SIG-M5 (cell line): ENCODE measurements around the gene SCGB2A2.

Experiments used
- DNase-seq: peaks from one replicate; lab custom pipeline; 2025; lab: John Stamatoyannopoulos, UW

Gene SCGB2A2

GRCh38 chr11:62269654-62270278 is at the start of gene SCGB2A2:
Gene SCGB2A2, plus strand, starts transcription at chr11:62270158. Its CDS starts 59 bp downstream, at chr11:62270217.
- no peak for DNase-seq

DNA sequence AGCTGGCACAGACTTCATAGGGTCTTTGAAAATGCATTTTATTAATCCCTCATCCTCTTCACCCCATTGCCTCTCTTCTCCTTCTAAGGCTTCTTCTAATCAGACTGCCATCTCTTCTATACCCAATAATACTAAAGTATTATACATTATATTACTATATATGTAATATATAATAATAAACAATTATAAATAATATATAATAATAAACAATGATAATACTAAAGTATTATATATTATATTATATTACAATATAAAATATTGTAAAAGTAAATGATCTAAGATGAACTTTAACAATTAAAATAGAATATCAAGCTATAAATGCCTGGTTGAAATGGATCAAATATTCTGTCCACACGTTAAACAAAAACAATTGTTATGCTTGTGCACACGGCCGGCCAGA is 48.5 kb upstream of the SCGB2A2 start:
- no peak for DNase-seq

DNA sequence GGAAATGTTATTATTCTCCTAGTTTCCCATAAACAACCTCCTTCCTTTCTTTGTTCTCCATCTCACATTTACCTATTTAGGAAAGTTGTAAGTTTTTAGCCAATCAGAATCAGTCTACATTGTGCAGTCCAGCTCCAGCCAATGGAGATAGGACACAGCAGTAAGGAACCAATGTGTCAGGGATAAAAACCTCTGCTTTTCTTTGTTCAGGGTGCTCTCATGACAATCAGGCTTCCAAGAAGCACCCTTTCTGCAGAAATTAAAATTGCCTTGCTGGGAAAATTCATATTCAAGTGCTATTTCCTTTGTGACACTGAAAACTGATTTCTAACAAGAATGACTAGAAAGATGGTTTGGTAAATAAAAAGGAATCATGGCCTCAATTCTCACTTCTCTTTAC is 46.9 kb upstream of the SCGB2A2 start:
- no peak for DNase-seq

DNA sequence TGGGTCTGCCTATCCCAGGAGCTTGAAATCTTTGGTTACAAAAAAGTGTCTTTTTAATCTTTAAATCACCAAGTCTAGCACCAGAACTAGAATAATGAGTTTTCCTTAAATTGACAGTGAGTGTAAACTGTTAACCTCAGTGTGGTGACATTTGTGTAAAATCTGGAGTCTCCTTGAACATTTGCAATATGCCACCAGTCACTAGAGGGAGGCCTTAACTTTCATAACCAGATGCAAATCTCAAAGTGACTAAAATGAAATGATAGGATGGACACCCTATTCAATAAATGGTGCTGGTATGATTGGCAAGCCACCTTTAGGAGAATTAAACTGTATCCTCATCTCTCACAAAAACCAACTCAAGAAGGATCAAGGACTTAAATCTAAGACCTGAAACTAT is 36.2 kb upstream of the SCGB2A2 start:
- DNase-seq, result no peak

DNA sequence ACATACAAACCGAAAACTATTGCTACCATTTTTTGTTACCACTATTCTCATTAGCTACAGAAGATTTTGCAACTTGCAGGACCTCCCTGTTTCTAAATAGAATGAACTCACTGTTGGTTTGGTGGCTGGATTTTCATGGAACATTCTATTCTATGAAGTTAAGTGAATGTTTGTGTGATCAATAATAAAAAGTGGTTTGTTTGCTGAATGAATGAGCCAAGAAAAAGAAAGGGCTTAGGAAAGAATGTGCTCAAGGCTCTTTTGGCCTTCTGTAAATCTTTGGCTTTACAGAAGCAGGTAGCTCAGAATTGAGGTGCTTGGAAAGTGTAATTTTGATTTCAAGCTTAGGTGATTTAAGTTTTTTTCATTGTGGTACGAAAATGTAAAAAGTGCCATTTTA is 33.8 kb upstream of the SCGB2A2 start:
- DNase-seq, result no peak

- no peak for DNase-seq
These were observed 32.5 kb upstream of the SCGB2A2 start for GRCh38 chr11:62237499-62237898.

- no peak for DNase-seq
These were observed 31.8 kb upstream of the SCGB2A2 start for GRCh38 chr11:62238151-62238550.

- no peak for DNase-seq
These were observed 28.9 kb upstream of the SCGB2A2 start for GRCh38 chr11:62241095-62241494.

- DNase-seq, result no peak
These were observed 27.9 kb upstream of the SCGB2A2 start, which contains the start of gene SCGB1D2 for GRCh38 chr11:62242021-62242420. Gene SCGB1D2, plus strand, starts transcription at chr11:62242239. Its CDS starts 69 bp downstream, at chr11:62242308.

- no peak for DNase-seq
These were observed 24.6 kb upstream of the SCGB2A2 start for GRCh38 chr11:62245271-62245753.

- DNase-seq, result no peak
These were observed 18.3 kb upstream of the SCGB2A2 start for GRCh38 chr11:62251698-62252097.

- no peak for DNase-seq
These were observed 15.9 kb upstream of the SCGB2A2 start for GRCh38 chr11:62253999-62254542.

- no peak for DNase-seq
These were observed 13.7 kb upstream of the SCGB2A2 start for GRCh38 chr11:62256281-62256680.

DNA sequence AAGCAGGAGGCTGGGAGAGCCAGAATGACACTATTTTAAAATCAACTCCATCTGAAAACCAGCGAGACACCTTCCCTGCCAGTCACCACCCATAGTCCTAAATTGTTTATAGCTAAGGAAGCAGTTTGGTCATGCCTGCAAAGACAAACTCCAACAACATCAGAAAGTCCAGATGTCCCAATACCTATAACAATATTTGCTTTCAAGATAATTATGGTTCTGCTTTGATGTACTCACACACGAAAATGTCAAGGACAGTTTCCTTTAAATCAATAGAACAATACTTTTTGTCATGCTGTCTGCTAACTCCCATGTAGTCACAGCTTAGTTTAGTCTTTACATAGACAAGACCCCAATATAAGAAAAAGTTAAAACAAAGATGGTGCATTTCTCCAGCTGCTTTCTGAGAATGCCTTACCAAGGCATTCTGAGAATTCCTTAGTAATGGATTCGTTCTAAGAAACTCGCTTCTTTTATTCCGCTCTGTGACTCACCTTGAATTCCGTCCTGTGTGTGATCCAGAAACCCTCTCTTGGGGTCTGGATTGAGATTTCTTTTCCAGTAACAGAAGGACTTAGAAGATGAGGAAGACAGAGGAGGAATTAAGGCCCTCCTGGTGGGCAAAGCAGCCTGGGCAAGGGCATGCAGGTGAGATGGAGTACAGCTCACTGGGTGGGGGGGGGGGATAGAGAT is 9.6 kb upstream of the SCGB2A2 start:
- DNase-seq, result no peak

- no peak for DNase-seq
These were observed 6.0 kb upstream of the SCGB2A2 start for GRCh38 chr11:62264004-62264403.

DNA sequence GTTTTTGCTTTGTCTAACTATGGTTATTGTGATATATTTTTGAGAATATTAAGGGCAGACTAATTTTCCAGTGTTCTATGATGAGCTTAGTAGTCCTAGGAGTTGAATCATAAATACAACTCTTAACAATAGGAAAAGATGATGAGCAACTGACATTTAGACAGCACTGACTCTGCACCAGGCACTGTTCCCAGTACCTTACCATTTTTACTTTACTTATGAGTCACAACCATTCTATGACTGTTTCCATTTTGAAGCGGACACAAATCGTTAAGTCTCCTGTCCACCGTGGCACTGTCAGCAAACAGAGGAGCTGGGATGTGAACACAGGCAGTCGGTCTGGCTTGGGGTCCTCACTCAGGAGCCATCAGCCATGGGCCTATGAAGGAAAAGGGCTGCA is 3.4 kb upstream of the SCGB2A2 start:
- DNase-seq, result no peak

GRCh38 chr11:62267050-62267449 is 2.9 kb upstream of the SCGB2A2 start:
- no peak for DNase-seq

DNA sequence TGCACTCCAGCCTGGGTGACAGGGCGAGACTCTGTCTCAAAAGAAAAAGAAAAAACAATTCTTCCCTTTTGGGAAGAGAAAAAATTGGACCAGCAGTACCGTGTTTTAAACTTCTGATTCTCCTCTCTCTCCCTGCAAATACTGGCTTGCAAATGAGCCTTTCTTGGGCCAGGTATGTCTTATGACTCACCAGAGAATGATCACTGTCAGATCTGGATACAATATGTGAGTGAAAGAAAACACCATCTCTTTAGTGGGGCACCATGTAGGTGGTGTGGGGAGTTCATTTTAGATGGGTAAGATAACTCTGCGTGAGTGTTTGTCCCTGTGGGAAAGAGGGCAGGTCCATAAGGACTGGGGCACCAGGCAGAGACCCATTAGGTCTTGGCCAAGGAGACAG is 2.4 kb upstream of the SCGB2A2 start:
- no peak for DNase-seq

- no peak for DNase-seq
These were observed 3.3 kb downstream of the SCGB2A2 start for GRCh38 chr11:62273284-62273683.

- DNase-seq, result no peak
These were observed 3.9 kb downstream of the SCGB2A2 start for GRCh38 chr11:62273789-62274275.

- DNase-seq, result no peak
These were observed 10.5 kb downstream of the SCGB2A2 start for GRCh38 chr11:62280452-62280851.

- DNase-seq, result no peak
These were observed 25.5 kb downstream of the SCGB2A2 start for GRCh38 chr11:62295504-62295903.

DNA sequence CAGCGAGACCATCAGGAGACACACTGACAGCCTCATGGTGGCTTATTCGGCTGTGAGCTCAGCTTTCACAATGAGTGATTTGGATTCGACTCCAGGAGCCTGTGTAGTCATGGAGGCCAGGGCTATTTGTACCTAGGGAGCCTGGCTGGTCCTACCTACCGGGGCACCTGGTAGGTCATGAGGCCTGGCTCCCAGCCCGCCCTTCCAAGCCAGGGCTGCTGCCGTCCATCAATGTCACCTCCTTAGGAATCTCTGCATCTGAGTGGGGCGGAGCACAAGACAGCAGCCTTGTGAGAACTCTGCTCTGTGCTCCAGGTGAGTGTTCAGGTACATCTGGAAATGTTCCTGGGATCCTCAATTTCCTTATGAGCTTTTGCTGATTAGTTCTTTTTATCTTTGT is 29.0 kb downstream of the SCGB2A2 start, which contains the start of gene SCGB1D4:
Gene SCGB1D4, minus strand, starts transcription at position 101 of the 400 bp plus-strand sequence. Its CDS starts 65 bp downstream, at position 36.
- DNase-seq, result no peak
